NCI-H2227 (cell line): Measurements from ENCODE around the gene SOHLH1.

Experiments
- DNase-seq: peaks from one replicate; lab custom pipeline; 2025; ENCODE audit not compliant: unreplicated experiment; lab: John Stamatoyannopoulos, UW

The SOHLH1 gene, protein sequence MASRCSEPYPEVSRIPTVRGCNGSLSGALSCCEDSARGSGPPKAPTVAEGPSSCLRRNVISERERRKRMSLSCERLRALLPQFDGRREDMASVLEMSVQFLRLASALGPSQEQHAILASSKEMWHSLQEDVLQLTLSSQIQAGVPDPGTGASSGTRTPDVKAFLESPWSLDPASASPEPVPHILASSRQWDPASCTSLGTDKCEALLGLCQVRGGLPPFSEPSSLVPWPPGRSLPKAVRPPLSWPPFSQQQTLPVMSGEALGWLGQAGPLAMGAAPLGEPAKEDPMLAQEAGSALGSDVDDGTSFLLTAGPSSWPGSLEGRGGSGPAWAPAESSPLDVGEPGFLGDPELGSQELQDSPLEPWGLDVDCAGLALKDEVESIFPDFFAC

DNA sequence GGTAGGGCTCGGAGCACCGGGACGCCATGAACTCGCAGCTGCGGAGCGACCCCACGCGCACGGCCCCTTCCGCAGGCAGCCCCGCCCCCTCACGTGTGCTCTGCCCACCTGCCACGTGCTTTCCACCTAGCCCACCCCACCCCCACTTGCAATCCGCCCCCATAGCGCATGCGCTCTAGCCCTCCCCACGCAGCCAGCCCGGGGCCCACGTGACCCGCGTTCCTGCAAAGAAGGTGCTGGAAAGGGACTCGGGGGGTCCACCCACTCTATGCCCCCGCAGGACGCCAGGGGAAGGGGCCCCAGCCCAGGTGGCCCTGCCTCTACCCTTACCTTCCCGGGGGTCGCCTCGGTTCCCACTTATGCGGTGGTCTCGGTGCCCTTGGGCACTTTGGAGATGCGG is at the start of gene SOHLH1:
Gene SOHLH1, minus strand, starts transcription at position 42 of the 400 bp plus-strand sequence. Its CDS starts 14 bp downstream, at position 28.
- DNase-seq: no peak

DNA sequence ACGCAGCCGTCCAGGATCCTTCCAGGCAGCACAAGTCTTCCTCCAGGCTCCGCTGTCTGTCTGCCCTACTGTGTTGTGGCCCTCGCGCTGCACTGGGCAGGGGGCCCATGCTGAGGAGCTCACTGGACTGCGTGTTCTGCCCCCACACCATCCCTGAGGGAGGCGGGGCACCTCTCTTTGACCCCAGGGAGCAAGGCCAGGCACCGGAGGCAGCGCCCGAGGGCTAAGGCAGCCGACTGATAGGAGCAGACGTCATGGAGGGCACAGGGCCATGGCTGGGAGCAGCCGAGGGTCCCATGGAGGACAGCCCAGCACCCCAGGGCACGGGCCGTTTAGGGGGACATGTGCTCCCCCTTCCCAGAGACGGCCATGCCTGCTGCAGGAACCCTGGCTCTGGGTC is 49.4 kb upstream of the SOHLH1 start:
- no peak for DNase-seq

DNA sequence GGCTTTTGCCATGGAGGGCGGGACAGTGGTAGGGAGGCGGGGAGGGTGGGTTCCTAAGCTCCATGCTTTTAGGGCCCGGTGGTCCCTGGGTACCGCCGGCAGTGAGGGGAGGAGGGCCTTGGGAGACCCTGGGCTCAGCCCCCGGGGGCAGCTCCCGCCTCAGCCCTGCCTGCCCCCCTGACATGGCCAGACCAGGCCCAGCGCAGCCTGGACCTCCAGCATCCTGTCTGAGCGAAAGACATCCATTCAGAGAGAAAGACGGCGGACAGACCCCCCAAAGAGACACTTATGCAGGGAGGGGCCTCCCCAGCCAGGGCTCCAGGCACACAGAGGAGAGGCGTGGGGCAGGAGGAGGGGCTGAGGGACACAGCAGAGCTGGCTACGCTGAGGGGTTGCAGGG is 48.0 kb upstream of the SOHLH1 start:
- DNase-seq: no peak

DNA sequence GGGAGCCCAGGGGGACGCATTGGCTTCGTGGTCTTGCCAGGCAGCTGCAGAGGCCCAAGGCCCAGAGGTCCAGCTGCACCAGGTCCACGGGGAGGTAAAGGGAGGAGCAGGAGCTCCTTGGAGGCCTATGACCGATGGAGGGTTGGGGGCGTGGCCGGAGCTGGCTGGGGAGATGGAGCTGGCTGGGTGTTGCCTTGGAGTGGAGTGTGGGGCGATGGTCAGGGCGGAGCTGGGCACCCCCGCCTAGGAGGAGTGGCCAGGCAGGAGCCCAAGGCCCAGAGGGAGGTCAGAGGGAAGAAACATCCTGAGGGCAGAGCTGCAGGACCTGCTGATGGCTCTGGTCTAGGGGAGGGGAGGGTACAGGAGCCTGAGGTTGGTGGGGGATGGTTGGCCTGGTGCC is 47.3 kb upstream of the SOHLH1 start:
- DNase-seq: no peak

DNA sequence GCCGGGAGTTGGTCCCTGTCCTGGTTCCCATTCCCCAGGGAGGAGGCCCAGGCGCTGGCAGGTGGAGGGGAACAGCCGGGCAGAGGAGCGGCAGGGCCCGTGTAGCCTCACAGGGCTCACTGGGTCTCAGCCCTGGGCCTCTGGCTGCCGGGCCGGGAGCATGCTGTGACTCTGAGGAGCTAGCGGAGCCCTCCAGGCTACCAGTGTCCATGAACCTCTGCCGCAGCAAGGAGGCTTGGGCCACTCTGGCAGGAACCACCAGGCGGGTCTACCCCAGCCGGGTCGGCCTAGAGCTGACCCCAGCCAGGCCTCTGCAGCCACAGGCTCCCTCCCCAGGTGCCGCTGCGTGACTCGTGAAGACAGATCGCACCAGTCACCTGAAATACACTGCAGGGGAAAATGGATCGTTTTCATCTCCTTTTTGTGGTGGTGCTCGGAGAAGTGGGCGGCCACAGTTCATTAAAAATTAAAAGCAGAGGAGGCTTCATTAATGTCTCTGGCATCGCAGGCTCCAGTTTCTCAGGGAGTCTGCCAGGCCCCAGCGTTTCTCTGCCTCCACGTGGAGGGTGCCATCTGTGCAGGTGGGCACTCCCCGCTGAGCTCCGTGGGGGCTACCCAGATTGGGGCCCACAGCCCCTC is 46.5 kb upstream of the SOHLH1 start:
- DNase-seq: no peak

DNA sequence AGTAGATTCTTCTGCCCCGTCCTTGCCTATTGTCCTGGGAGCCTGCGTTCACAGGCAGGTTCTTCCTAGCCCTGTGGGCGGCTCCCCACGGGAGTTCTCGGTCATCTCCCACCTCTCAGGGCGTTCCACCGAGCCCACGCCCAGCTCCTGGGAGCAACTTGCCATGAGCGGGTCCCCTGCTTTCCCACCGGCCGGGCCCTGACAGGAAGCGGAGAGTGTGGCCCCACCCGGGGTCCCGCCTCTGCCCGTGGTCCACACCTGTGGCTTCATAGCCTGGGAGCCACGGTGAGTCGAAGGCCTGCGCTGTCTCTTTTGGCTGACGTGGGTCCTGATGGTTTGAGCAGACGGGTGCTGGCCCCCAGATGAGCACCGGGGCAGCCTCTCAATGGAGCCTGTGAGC is 45.9 kb upstream of the SOHLH1 start:
- no peak for DNase-seq

DNA sequence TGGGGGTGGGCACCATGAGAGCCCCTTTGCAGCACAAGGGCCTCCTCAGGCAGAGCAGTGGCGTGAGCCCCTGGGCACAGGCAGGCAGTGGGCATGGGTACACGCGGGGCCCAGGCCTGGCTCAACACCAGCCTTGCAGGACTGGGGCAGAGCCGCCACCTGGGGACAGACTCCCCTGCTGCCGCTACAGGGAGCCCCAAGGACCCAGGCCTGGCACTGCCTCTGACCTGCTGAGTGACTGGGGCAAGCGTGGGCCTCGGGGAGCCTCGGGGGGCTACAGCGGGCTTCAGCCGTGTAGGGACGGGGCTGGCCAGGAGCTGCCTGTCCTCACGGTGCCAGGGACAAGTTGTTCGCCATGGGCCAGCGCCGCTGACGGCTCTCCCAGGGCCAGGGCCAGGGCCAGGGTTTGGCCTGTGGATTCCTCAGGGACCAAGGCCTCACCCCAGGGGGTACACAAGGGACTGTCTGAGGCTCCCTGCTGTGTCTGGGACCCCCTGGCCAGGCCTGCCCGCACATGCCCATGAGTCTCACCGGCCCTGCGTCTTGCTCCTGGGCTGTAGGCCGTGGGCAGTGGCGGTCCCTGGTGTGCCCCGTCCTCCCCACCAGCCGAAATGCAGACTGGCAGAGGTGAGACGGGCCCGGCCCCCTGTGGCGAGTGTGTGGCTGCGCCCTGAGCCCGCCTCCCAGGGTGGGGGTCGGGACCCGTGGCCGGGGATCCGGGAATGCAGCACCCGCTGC is 45.2 kb upstream of the SOHLH1 start:
- no peak for DNase-seq

DNA sequence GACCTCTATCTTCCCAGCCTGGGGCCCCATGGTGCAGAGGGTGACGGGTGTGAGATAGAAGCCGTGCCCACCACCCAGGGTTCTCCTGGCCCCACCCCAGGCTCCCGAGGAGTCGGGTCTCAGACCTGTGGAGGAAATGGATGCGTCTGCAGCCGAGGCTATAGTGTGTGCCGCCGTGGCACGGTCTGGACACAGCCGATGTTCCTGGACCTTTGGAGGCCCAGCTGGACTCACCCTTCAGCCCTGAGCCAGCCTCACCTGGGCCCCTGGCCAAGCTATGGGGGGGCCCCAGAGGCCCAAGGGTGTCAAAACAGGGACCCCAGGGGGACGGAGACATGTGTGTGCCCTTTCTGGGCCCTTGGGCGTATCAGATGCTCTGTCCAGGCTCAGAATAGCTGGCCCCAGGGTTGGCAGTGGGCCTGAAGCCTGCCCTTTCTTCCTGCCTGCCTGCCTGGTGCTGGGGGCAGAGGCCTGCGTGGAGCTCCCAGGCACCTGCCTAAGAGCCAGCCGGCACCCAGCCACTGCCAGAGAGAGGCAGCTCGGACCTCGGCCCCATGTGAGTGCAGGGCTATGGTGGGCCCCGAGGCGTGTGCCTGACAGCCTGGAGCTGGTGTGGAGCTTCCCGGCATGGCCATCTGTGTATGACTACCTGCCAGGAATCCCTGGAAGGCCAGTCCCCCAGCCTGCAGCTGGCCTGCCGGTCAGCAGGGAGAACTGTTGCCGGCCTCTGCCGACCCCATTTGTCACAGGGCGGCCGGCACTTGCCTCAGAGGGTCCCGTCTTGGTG is 44.5 kb upstream of the SOHLH1 start:
- DNase-seq: no peak

DNA sequence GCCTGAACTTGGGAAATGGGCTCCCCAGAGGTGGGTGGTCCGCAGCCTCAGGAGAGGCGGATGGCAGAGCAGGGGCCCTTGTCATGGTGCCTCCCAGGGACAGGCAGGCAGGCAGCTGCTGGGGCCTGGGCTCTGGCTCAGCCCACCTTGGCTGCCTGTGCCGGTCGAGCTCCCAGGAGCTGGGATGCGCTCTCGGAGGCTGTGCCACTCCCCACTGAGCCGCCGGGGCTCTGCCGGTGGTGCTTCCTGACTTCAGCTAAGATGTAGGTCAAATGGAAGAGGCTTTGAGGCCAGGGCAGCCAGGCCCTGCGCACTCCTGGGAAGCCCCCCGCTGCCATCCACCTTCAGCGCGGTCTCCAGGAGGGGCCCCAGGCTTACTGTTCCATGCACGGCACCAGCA is 43.7 kb upstream of the SOHLH1 start:
- DNase-seq: no peak

DNA sequence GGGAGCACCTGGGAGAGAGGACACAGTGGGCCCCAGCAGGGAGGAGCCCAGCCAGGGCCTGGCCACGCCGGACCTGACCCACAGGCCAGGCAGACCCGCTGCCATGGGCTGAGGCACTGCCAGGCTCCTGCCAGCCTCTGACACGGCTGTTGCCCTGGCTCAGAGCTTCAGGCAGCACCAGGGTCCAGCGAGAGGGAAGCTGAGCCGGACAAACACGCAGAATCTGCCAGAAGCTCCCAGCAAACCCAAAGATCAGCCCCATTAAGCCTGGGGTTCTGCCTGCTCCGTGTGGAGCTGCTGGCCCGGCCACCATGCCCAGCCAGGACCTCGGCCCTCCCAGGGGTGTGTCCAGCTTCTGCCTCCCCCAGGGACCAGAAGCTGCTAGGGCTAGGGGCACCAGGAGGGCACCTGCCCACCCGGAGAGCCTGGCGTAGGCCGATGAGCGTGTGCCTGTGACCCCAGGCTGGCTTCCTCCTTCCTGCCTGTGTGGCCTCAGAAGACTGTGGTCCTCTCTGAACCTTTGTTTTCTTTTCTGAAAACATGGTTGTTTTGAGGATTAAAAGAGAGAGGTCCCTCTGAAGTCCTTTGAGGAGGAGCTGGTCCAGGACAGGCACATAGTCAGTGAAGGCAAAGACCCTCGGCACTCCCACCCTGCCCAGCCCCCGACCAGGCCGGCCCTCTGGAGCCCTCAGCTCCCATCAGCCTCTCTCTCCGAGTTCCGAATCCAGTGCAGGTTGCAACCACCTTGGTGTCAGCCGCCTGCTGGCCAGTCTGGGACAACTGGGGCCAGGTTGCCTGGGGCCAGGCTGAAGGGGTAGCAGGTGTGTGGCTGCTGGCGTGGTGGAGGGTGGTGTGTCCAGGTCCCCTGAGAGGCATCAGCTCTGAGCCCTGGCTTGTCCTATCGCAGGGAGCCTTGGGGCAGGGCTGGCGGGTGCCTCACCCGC is 42.3 kb upstream of the SOHLH1 start:
- no peak for DNase-seq

DNA sequence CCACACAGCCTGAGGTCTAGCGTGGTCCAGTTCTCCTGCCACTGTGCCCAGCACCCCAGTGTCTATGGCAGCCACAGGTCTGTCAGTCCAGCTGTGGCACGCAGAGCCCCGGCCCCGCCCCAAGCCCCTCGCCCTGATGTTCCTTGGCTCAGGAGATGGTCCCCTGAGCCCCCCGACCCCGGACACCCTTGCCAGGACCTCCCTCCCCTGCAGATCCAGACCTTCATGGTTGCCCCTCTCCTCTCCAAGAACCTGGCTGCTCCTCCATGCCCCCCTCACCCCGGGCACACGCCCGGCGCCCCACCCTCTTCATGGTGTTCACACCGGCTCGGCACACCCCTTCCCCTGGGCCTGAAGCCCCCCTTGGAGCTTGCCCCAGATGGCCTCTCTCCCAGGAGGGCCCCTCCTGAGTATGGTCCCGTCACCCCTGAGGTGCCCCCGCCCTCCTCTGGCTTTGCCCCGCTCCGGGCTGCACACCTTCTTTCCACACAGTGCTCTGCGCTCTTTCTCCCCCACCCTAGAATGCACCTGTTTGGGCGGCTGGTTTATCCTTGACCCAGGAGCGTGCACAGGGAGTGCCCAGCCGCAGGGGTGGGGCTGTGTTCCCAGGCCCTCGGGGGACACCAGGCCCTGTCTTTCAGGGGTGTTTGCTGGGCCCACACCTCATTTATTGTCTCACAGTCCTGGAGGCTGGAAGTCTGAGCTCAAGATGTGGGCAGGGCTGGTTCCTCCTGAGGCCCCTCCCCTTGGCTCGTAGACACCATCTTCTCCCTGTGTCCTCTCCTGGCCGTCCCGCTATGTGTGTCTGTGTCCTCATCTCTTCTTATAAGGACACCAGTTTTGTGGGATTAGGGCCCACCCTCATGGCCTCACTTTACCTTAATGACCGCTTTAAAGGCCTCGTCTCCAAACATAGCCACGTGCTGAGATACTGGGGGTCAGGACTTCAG is 40.3 kb upstream of the SOHLH1 start:
- DNase-seq: no peak

DNA sequence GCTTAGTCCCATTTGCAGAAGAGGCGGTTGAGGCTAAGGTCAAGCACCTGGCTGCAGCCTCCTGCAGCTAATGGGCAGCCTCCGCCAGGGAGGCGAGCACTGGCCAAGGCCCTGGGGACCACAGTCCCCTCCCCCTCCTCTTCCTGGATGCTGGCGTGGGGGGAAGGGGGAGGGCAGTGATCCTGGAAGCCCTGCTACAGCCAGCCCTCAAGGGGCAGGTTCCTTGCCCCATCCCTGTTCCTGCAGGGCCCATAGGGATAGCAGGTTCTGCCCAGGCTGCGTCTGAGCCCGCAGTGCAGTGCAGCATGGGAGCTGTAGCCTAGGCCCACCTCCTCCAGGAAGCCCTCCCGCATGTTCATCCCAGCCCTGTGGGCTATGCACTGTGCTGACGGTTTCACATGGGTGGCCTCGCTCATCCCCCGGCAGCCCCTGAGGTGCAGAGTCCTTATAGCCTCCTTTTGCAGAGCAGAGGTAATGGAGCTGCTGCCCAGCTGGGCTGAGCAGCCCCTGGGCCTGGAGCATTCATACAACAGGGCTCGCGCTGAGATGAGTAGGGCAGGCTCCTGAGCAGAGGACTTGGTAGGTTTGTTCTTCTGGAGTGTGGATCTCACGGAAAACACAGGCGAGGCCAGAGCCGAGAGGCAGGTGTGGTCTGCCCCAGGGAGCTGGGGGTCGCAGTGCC is 38.7 kb upstream of the SOHLH1 start:
- no peak for DNase-seq

DNA sequence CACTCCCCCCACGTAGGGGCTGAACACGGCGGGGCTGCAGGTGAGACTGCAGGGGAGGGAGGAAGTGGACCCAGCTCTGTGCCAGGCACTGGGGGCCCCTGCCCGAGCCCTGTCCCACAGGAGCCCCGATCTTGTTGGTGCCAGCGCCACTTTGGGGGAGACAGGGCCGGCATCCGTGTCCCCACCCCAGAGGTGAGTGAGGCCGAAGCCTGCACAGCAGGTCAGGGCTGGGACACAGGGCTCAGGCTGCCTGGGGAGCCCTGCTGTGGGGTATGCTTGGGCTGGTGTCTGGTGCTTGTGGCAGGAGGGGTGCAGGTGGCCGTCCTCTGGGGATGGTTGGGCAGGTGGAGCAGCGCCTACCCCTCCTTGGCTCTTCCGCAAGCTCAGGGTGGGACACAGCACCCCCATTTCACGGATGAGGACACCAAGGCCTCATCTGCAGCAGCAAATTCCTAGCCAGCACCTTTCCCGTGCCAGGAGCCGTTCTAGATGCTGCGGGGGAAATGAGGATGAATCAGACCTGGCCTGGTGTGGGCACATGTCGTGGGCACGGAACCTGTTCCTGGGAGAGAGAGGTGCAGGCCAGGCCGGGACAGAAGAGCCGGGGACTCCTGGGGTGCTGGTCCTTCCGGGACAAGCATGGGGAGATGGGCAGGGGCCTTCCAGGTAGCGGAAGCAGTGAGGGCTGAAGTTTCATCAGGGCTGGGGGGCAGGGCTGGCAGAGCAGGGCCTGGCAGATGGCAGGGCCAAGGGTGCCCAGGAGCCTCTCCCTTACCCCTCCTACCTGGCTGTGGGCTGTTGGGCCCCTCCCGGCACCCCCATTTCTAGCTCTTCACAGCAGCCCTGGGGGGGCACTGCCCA is 37.9 kb upstream of the SOHLH1 start:
- DNase-seq: no peak

DNA sequence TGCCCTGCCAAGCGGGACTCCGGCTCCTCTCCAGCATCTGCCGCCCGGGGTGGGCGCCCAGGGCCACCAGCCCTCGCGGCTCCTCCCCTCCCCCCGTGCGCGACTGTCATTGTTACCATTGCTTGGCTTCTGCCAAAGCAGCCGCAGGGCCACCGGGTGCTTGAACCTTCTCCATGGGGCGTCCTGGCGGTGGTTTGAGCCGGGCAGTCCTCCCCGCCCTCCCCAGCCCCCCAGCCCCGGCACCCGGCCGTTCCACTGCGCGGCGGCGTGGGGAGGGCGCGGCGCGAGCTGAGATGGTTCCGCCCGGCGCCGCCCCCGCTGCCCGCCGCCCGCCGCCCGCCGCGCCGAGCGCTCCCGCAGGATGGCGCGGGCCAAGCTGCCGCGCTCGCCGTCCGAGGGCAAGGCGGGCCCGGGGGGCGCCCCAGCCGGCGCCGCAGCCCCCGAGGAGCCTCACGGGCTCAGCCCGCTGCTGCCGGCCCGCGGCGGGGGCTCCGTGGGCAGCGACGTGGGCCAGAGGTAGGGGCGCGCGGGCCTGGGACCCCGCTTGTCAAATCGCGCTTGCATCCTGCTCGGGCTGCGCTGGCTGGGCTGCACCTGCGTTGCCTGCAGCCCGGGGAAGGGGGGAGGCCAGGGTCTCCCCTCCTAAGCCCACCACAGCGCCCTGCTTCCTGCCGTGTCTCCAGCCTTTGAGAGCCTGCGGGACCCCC is 37.1 kb upstream of the SOHLH1 start:
- no peak for DNase-seq

DNA sequence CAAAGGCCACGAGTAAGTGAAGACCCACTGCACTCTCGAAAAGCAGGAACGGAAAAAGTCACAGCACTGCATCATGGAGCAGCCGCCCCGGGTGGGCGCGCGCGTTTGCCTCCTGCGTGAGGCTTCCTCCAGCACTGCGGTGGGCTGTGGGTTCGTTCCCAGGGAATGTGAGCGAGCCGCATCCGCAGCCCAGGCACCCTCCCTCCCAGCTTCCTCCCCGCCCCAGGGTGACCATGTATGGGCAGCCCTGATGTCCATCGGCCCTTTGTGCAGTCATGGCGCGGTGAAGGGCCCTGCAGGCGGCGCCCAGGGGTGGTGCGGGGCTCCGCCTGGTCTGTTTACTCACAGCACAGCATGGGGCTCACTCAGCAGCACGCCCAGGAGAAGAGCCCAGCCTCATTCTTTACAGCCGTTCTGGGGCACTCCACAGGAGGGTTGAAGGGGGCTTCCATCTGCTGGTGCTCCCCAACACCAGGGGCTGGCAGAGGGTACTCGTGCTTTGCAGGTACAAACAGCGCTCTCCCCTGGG is 35.4 kb upstream of the SOHLH1 start:
- no peak for DNase-seq

DNA sequence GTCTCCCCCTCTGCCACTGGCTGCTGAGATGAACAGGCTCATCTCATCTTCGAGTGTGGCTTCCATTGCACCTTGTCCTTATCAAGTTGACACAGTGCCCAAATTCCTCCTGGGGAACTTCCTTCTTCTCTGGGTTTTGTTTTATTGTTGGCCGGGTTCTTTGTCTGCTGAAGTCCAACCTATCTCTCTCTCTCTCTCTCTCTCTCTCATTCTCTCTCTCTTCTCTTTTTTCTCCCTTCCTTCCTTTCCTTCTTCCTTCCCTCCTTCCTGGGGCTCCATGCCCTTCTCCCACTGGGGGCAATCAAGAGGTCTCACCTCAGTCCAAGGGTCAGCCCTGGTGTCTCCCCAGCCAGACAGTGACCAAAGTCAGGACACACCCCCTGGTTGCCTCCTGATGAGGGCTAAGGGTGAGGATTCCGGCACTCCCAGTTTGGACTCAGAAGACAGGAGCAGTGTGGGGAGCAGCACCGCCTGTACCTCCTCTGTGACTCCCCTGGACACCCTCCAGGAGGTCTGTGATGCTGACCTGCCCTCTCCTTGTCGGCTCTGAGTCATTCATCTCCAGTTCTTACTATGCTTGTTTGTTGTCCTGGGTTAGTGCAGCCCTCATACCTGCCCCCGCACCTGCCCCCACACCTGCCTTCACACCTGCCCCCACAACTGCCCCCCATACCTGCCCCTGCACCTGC is 33.4 kb upstream of the SOHLH1 start:
- no peak for DNase-seq
